Fibroblast of lung (primary cell): Measurements from ENCODE around the gene ATL1. TPM values are rescaled to one million over a fixed set of nuclear protein-coding genes. Genes with fewer than 3 reads are reported as not detected.

ENCODE experiments used
- DNase-seq, 2 donors: peaks; one replicate each; pipeline versions ENCODE4 v3.0.0 to v3.0.0-alpha.2; 2010; ENCODE audit warnings: low read depth in 2 of 2
- H2AFZ ChIP-seq: 2 replicates; pipeline ENCODE4 v1.5.1; 2012; ENCODE audit warnings: low read length, control low read depth, inconsistent platforms
- H3K27ac ChIP-seq: 2 replicates; pipeline ENCODE4 v1.5.1; 2011; ENCODE audit warnings: low read length, control low read depth; ENCODE audit not compliant: insufficient read depth
- H3K27me3 ChIP-seq: 2 replicates; pipeline ENCODE4 v1.5.1; 2011; ENCODE audit warnings: mild to moderate bottlenecking, low read length; ENCODE audit not compliant: control insufficient read depth, insufficient read depth
- H3K36me3 ChIP-seq: 2 replicates; pipeline ENCODE4 v1.5.1; 2011; ENCODE audit warnings: low read length; ENCODE audit not compliant: control insufficient read depth, insufficient read depth
- H3K4me1 ChIP-seq: 2 replicates; pipeline ENCODE4 v1.5.1; 2011; ENCODE audit warnings: low read length; ENCODE audit not compliant: control insufficient read depth, insufficient read depth; ENCODE audit errors: extremely low read depth
- H3K4me2 ChIP-seq: 2 replicates; pipeline ENCODE4 v1.5.1; 2011; ENCODE audit warnings: low read length, control low read depth; ENCODE audit not compliant: insufficient read depth; ENCODE audit errors: extremely low read depth
- H3K4me3 ChIP-seq, 4 experiments: fragments of 200-600 bp in 1 of 4; sonication (generic) in 1 of 4; replicated peaks in 1 of 4; 2 replicates each; pipeline ENCODE4 v1.5.1; 2011 to 2016; ENCODE audit warnings: low read length in 4 of 4, low read depth in 3 of 4, mild to moderate bottlenecking in 3 of 4, control low read depth in 2 of 4, inconsistent platforms in 1 of 4, mixed read lengths in 1 of 4; ENCODE audit not compliant: insufficient read depth in 1 of 4; ENCODE audit errors: control extremely low read depth in 1 of 4
- H3K79me2 ChIP-seq: 2 replicates; pipeline ENCODE4 v1.5.1; 2012; ENCODE audit warnings: mild to moderate bottlenecking, low read length, inconsistent platforms; ENCODE audit not compliant: control insufficient read depth, insufficient read depth
- H3K9ac ChIP-seq: 2 replicates; pipeline ENCODE4 v1.5.1; 2011; ENCODE audit warnings: mild to moderate bottlenecking, low read length, control low read depth; ENCODE audit not compliant: insufficient read depth
- H3K9me3 ChIP-seq: 2 replicates; pipeline ENCODE4 v1.5.1; 2012; ENCODE audit warnings: low read depth, low read length; ENCODE audit not compliant: control insufficient read depth, insufficient read depth
- H4K20me1 ChIP-seq: 2 replicates; pipeline ENCODE4 v1.5.1; 2011; ENCODE audit warnings: low read length; ENCODE audit not compliant: control insufficient read depth, insufficient read depth; ENCODE audit errors: extremely low read depth
- EZH2 ChIP-seq: IDR thresholded peaks from 2 replicates; pipeline ENCODE4 v1.5.1; 2012; ENCODE audit warnings: low read length, control low read depth, mild to moderate bottlenecking; ENCODE audit errors: missing control alignments
- polyA plus RNA-seq, 2 donors: library from polyadenylated mRNA; depleted of rRNA in 1 of 2; stranded (reverse) in 1 of 2; unstranded in 1 of 2; fragments of >200 nt; gene quantifications; 2 replicates each; pipeline ENCODE4 v1.2.1, GENCODE V29; 2011 to 2012; ENCODE audit warnings: missing spikeins in 1 of 2
- total RNA-seq: library from RNA; depleted of rRNA; stranded (reverse); fragments of >200 nt; gene quantifications from 2 replicates; pipeline ENCODE4 v1.2.1, GENCODE V29; 2014
- TF ChIP-seq, protein P1 (sequence below), 2 donors: IDR thresholded peaks in 1 of 2; conservative IDR thresholded peaks in 1 of 2; 1 replicate in 1 of 2; 2 replicates in 1 of 2; pipeline ENCODE4 v1.5.1; 2011 to 2012; ENCODE audit warnings: low read length in 2 of 2, control low read depth in 1 of 2, inconsistent platforms in 1 of 2, low read depth in 1 of 2, mild to moderate bottlenecking in 1 of 2

Gene ATL1
- total and polyA plus RNA-seq, 2 donors (not counting 1 experiment from before 2014, with no cell fraction given), result 14.9 to 16.2 TPM

DNA sequence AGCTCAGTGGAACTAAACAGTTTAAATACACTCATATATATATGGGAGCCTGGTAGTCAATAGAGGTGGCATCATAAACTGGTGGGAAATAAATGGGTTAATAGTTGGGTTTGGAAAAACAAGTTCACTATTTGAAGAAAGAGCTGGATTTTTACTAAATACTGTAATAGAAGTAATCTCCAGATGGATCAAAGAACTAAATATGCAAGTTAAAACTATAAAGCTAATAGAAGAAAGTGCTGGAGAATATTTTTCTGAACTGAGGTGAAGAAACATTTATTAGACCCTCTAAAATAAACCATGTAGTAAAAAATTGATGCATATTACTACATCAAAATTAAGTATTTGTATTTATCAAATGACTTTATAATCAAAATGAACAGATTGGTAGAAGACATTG, 38.8 kb downstream of the ATL1 start:
- Histone ChIP-seq H3K9me3 (no peaks in the 10 kb centered on the region), H3K4me2 (no peak overlapping the region), H3K27me3 (no peaks in the 10 kb centered on the region), H3K27ac (no peak overlapping the region), H3K36me3 (no peaks in the 10 kb centered on the region), H4K20me1 (no peaks in the 10 kb centered on the region), H3K4me3 (no peak overlapping the region), H3K4me1 (no peaks in the 10 kb centered on the region), H3K79me2 (no peaks in the 10 kb centered on the region), H2AFZ (no peak overlapping the region), H3K9ac (no peak overlapping the region)
- DNase-seq, result no peak
- no peak for TF ChIP-seq EZH2
- TF ChIP-seq, protein P1, sequence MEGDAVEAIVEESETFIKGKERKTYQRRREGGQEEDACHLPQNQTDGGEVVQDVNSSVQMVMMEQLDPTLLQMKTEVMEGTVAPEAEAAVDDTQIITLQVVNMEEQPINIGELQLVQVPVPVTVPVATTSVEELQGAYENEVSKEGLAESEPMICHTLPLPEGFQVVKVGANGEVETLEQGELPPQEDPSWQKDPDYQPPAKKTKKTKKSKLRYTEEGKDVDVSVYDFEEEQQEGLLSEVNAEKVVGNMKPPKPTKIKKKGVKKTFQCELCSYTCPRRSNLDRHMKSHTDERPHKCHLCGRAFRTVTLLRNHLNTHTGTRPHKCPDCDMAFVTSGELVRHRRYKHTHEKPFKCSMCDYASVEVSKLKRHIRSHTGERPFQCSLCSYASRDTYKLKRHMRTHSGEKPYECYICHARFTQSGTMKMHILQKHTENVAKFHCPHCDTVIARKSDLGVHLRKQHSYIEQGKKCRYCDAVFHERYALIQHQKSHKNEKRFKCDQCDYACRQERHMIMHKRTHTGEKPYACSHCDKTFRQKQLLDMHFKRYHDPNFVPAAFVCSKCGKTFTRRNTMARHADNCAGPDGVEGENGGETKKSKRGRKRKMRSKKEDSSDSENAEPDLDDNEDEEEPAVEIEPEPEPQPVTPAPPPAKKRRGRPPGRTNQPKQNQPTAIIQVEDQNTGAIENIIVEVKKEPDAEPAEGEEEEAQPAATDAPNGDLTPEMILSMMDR (conservative IDR thresholded peaks at IDR 0.05 in 1 of 2, IDR thresholded peaks at IDR 0.05 in 1 of 2; ENCODE audit: low read depth in 1 of 2, low read length in 2 of 2), result no peak

DNA sequence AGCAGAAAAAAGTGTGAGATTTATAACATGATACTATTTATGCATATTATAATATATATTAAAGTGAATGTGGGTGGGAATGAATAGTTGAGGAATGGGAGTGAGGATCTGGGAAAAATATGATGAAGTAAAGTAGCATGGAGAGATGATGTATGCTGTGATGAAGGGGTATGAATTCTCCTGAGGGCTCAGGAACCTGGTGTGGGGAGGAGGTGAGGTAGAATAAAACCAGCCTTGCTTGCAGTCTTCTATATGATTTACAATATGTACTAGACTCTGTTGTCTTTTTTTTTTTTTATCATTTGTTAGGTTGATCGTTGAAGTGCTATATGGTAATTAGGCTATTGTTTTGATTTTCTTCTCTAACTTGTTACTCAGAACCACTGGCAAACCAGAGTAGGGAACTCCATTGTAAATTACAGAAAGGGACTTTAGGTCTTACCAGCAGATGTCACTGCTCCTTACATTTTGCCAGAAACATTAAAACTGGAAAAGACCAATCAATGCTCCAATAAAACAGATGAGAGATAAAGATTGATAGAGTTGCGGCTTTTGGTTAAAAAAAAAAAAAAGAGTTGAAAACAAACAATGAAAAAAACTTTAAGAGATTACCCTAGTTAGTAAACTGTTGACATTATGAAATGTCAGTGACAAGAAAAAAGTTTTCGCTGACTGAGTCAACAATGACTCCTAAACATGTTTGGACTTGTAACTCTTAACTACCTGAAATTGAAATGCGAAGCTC, 39.9 kb downstream of the ATL1 start:
- no peak overlapping the region for H2AFZ ChIP-seq
- H3K27ac ChIP-seq, result no peak overlapping the region
- TF ChIP-seq EZH2, result no peak
- TF ChIP-seq, protein P1 (conservative IDR thresholded peaks at IDR 0.05 in 1 of 2, IDR thresholded peaks at IDR 0.05 in 1 of 2; ENCODE audit: low read depth in 1 of 2, low read length in 2 of 2), result peak; percentile 59 to 66
- H3K79me2 ChIP-seq, result no peaks in the 10 kb centered on the region
- DNase-seq, result peak; percentile 51 to 78
- H3K4me2 ChIP-seq, result no peak overlapping the region
- no peaks in the 10 kb centered on the region for H3K27me3 ChIP-seq
- H3K4me1 ChIP-seq, result no peaks in the 10 kb centered on the region
- no peaks in the 10 kb centered on the region for H3K9me3 ChIP-seq
- no peaks in the 10 kb centered on the region for H4K20me1 ChIP-seq
- H3K36me3 ChIP-seq, result no peaks in the 10 kb centered on the region
- H3K9ac ChIP-seq, result no peak overlapping the region
- no peak overlapping the region for H3K4me3 ChIP-seq

DNA sequence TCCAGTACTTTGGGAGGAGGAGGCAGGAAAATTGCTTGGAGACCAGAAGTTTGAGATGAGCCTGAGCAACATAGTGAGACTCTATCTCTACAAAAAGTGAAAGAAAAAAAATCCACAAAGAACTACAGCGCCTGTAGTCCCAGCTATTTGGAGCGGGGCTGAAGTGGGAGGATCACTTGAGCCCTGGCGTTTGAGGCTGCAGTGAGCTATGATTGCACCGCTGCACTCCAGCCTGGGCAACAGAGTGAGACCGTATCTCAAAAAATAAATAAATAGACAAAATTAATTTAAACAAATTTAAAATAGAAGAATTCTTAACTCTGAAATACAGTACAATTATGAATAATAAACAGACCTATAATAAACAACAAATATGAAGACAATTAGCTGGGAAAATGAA, 40.9 kb downstream of the ATL1 start:
- Histone ChIP-seq H3K9ac (no peak overlapping the region), H3K4me1 (no peaks in the 10 kb centered on the region)

More for the DNA sequence above, 40.9 kb downstream of the ATL1 start:
- H3K9me3 ChIP-seq, result no peaks in the 10 kb centered on the region
- peak overlapping the region; percentile 73 for H3K4me2 ChIP-seq
- H3K27me3 ChIP-seq, result no peaks in the 10 kb centered on the region
- no peaks in the 10 kb centered on the region for H3K79me2 ChIP-seq
- H3K36me3 ChIP-seq, result no peaks in the 10 kb centered on the region
- TF ChIP-seq EZH2, result no peak
- TF ChIP-seq, protein P1 (conservative IDR thresholded peaks at IDR 0.05 in 1 of 2, IDR thresholded peaks at IDR 0.05 in 1 of 2; ENCODE audit: low read depth in 1 of 2, low read length in 2 of 2), result no peak
- no peaks in the 10 kb centered on the region for H4K20me1 ChIP-seq
- DNase-seq, result peak; percentile 39 to 43
- H2AFZ ChIP-seq, result no peak overlapping the region
- peak overlapping the region in 1 of 4 experiments; percentile 5 for H3K4me3 ChIP-seq
- H3K27ac ChIP-seq, result no peak overlapping the region
